KBM-7 (cell line): ENCODE data around the gene CASR.
"Not testable (repeated sequence)": the region's sequence is repeated elsewhere in the genome, so short reads cannot be mapped to it uniquely, and the experiment has no call there.

ENCODE experiments used
- DNase-seq: peaks from one replicate; pipeline ENCODE4 v3.0.0-alpha.2; 2015
- in situ Hi-C: fragments of 300-500 bp; cut with MboI; formaldehyde crosslinking; loops from 2 replicates; pipeline ENCODE4 v1.14.3; 2020; ENCODE audit warnings: low sequenced_read_pairs, low pct_unique_long_range_greater_than_20kb, mixed read lengths

CASR gene

GRCh38 chr3:122183521-122183892, at the start of gene CASR:
CASR (plus strand) TSS chr3:122183668; CDS start chr3:122254190, 70,522 bp downstream.
- no peak for DNase-seq
- in situ Hi-C loops: no loop called here

GRCh38 chr3:122146466-122146865, 37.0 kb upstream of the CASR start:
- in situ Hi-C loops: no loop called here

GRCh38 chr3:122148941-122149627, 34.4 kb upstream of the CASR start:
- in situ Hi-C loops: no loop called here
- DNase-seq: no peak

More at GRCh38 chr3:122146466-122146865, 37.0 kb upstream of the CASR start:
- no peak for DNase-seq

GRCh38 chr3:122151480-122151879, 32.0 kb upstream of the CASR start:
- DNase-seq: no peak
- in situ Hi-C loops: no loop called here

GRCh38 chr3:122164983-122165382, 18.5 kb upstream of the CASR start:
- in situ Hi-C loops: not testable (repeated sequence)

GRCh38 chr3:122167630-122168029, 15.8 kb upstream of the CASR start:
- in situ Hi-C loops: no loop called here
- DNase-seq: no peak

More at GRCh38 chr3:122164983-122165382, 18.5 kb upstream of the CASR start:
- not testable (repeated sequence) for DNase-seq

GRCh38 chr3:122168044-122168443, 15.4 kb upstream of the CASR start:
- in situ Hi-C loops: no loop called here
- DNase-seq: no peak

- DNase-seq: no peak
- in situ Hi-C loops: no loop called here
Observed at GRCh38 chr3:122169911-122170310, 13.6 kb upstream of the CASR start.

GRCh38 chr3:122171361-122171760, 12.1 kb upstream of the CASR start:
- in situ Hi-C loops: not testable (repeated sequence)

GRCh38 chr3:122178711-122179110, 4.8 kb upstream of the CASR start:
- in situ Hi-C loops: no loop called here
- no peak for DNase-seq

More at GRCh38 chr3:122171361-122171760, 12.1 kb upstream of the CASR start:
- not testable (repeated sequence) for DNase-seq

GRCh38 chr3:122183893-122184590, 574 bp downstream of the CASR start:
- no peak for DNase-seq
- in situ Hi-C loops: no loop called here

- no peak for DNase-seq
- in situ Hi-C loops: no loop called here
Observed at GRCh38 chr3:122184591-122184929, 1.1 kb downstream of the CASR start.

- in situ Hi-C loops: no loop called here
- no peak for DNase-seq
Observed at GRCh38 chr3:122186372-122186771, 2.9 kb downstream of the CASR start.

GRCh38 chr3:122188737-122189136, 5.3 kb downstream of the CASR start:
- no peak for DNase-seq
- in situ Hi-C loops: no loop called here

- in situ Hi-C loops: no loop called here
- no peak for DNase-seq
Observed at GRCh38 chr3:122189357-122189756, 5.9 kb downstream of the CASR start.

- no peak for DNase-seq
- in situ Hi-C loops: no loop called here
Observed at GRCh38 chr3:122190525-122190924, 7.1 kb downstream of the CASR start.

GRCh38 chr3:122198966-122199365, 15.5 kb downstream of the CASR start:
- in situ Hi-C loops: no loop called here

GRCh38 chr3:122199552-122199951, 16.1 kb downstream of the CASR start:
- in situ Hi-C loops: no loop called here
- DNase-seq: no peak

More at GRCh38 chr3:122198966-122199365, 15.5 kb downstream of the CASR start:
- DNase-seq: no peak

GRCh38 chr3:122200661-122201060, 17.2 kb downstream of the CASR start:
- DNase-seq: no peak
- in situ Hi-C loops: no loop called here

GRCh38 chr3:122201476-122201875, 18.0 kb downstream of the CASR start:
- in situ Hi-C loops, DNase-seq: not testable (repeated sequence)

- in situ Hi-C loops: no loop called here
- DNase-seq: no peak
Observed at GRCh38 chr3:122208579-122208978, 25.1 kb downstream of the CASR start.
